Right ventricle myocardium superior (tissue), 1 donor: ENCODE measurements around the gene ERO1B. TPM values are rescaled to one million over a fixed set of nuclear protein-coding genes. Genes with fewer than 3 reads are reported as not detected.
A peak's percentile ranks its signal among the peaks of the same experiment; 100 is the strongest.
"Not testable (repeated sequence)": the region's sequence is repeated elsewhere in the genome, so short reads cannot be mapped to it uniquely, and the experiment has no call there.

Experiments used
- ATAC-seq: fragments of 200-7000 bp; cut with Tn5 transposase; one replicate; pipeline ENCODE4 v1.9.1; 2020; ENCODE audit warnings: mild to moderate bottlenecking; ENCODE audit not compliant: poor library complexity
- DNase-seq: peaks from one replicate; pipeline ENCODE4 v3.0.0-alpha.2; 2020
- intact Hi-C: fragments of 100-400 bp; cut with DNase I; formaldehyde crosslinking; loops from one replicate; pipeline ENCODE4 v1.11.2; 2022
- long read RNA-seq: library from polyadenylated mRNA; unstranded; transcript quantifications from one replicate; pipeline ENCODE4 v2.0.0, GENCODE V29; 2021
- total RNA-seq: library from RNA; stranded (reverse); fragmentation: NEBNext Ultra II Directional; extraction: Animal tissue kit (Norgen Biotek cat#: 25700); gene quantifications from one replicate; pipeline ENCODE4 v1.2.1, GENCODE V29; 2021
- donor health status: DM: no; HTN: yes; CAD: no; lungs with severe emphysema.

The ERO1B gene, protein sequence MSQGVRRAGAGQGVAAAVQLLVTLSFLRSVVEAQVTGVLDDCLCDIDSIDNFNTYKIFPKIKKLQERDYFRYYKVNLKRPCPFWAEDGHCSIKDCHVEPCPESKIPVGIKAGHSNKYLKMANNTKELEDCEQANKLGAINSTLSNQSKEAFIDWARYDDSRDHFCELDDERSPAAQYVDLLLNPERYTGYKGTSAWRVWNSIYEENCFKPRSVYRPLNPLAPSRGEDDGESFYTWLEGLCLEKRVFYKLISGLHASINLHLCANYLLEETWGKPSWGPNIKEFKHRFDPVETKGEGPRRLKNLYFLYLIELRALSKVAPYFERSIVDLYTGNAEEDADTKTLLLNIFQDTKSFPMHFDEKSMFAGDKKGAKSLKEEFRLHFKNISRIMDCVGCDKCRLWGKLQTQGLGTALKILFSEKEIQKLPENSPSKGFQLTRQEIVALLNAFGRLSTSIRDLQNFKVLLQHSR
- total RNA-seq, result 5.0 TPM
- long read RNA-seq, partial matches to known transcripts, result 1 of 8 reads
- long read RNA-seq, other reads (novel, unspliced or antisense), result 7 of 8 reads

DNA sequence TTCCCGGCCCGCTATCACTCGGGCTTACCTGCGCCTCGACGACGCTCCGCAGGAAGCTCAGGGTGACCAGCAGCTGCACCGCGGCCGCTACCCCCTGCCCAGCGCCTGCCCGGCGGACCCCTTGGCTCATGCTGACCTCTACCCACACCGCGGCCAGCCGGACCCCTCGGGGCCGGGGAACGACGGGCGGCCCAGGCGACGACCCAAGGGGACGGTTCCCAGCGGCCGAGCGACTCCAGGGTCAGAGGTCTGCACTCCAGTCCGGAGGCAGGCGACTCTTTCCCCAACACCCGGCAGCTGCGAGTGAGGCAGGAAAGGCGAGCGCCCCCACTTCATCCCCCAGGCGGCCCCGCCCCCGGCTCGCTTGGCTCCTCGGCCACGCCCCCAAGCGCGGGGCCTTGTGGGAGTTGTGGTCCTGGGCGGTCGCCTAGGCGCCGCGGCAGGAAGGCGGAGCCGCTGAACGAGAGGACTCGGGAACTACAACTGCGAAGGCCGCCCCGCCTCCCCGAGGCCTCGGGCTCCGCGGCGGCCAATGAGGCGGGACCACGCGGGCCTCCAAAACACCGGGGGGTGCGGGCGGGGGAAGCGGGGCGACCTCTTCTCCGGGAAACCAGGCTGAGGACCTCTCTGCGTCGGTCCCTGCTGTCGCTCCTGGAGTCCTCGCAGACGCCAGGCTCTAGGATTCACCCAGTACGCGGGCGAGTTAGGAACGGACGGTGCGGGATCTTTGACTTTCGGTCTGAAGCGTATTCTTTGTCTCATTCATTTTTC is at the start of gene ERO1B:
ERO1B (minus strand) TSS at position 305 of the 771 bp plus-strand sequence; CDS start at position 130, 175 bp downstream.
- intact Hi-C loops, result loop anchor here (5.0 kb wide), 1 partner anchor 175 kb away; no protein-coding TSS in a partner anchor
- peak; percentile 99 for DNase-seq
- peak; percentile 100 for ATAC-seq

DNA sequence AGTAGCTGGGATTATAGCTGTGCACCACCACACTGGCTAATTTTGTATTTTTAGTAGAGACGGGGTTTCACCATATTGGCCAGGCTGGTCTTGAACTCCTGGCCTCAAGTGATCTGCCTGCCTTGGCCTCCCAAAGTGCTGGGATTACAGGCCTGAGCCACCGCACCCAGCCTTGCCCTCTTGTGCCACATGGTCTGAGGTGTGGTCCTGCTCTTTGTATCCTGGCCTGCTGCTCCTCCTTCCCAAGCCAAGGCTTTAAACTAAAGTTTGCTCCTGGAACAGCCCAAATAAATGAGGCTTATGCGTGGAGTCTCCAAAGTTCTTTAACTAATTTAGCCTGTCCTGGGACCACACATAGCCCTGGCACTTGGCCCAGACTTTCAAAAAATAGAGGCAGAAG is 49.7 kb upstream of the ERO1B start:
- DNase-seq, intact Hi-C loops, ATAC-seq: not testable (repeated sequence)

DNA sequence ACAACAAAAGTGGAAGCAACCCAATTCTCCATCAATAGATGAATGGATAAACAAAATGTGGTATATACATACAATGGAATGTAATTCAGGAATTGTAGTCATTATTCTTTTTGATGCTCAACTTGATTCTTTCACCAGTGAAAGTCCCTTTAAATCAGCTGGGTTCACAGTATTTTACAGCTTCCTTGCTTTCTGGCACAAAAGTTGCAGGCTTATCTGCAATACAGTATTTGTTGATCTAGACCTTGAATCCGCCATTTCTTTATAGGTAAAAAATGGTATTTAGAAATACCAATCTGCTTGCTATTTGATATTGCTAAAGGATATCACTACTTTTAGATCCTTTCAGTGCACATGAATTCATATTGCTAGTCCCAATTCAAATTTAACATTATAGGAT is 44.7 kb upstream of the ERO1B start:
- DNase-seq (no peak), ATAC-seq (no peak)

DNA sequence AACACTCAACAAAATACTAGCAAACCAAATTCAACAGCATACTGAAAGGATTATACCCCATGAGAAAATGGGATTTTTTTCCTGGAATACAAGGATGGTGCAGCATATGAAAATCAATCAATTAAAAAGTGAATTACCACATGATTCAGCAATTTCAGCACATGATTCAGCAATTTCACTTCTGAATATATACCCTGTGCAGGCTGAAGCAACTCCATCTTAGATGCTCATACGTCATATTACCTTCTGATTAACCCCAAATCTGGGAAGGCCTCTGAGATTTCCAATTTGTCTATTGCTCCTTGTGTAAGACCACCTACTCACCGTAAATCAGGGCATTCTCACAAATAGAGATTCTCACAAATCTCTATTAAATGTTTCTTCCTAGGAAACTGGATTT is 43.8 kb upstream of the ERO1B start:
- DNase-seq (no peak), ATAC-seq (no peak)
- intact Hi-C loops, result no loop called here

More for the DNA sequence above, 44.7 kb upstream of the ERO1B start:
- intact Hi-C loops, result no loop called here

DNA sequence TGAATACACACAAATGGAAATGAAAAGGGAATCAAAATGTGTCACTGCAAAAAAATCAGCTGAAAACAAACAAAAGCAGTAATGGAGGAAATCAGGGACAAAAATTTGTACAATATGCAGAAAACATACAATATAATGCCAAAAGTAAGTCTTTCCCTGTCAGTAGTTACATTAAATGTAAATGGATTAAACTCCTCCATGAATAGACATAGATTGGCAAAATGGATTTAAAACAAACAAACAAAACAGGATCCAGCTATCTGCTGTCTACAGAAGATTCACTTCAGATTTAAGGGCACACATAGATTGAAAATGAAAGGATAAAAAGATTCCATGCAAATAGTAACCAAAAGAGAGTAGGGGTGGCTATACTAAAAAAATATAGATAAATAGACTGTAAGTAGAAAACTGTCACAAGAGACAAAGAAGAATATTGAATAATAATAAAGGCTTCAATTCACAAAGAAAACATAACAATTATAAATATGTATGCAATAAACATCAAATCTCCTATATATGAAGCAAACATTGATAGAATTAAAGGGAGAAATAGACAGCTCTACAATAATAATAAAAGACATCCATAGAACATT is 42.2 kb upstream of the ERO1B start:
- ATAC-seq (no peak), DNase-seq (no peak)
- intact Hi-C loops, result no loop called here

DNA sequence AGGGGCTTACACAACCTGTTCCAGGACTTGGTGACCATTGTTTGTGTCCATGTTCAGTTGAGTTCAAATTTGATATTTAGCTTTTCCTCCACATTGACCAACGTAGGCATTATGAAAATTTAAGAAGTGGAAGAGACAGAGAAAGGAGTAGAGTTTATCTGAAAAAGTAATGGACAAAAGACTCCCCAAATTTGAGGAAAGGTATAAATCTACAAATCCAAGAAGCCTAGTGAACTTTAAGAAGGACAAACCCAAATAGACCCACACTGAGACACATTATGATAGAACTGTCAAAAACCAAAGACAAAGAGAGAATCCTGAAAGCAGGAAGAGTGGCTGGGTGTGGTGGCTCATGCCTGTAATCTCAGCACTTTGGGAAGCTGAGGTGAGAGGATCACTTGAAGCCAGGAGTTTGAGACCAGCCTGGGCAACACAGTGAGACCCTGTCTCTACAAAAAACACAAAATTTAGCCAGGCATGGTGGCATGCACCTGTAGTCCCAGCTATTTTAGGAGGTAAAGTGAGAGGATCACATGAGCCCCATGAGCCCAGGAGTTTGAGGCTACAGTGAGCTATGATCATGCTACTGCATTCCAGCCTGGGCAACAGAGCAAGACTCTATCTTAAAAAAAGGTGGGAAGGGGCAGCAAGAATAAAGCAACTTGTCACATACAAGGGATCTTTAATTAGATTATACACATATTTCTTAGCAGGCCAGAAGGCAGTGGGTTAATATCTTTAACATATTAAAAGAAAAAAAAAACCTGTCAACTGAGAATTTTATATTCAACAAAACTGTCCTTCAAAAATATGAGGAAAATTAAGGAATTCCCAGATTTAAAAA is 41.0 kb upstream of the ERO1B start:
- intact Hi-C loops, result no loop called here
- ATAC-seq, result no peak

DNA sequence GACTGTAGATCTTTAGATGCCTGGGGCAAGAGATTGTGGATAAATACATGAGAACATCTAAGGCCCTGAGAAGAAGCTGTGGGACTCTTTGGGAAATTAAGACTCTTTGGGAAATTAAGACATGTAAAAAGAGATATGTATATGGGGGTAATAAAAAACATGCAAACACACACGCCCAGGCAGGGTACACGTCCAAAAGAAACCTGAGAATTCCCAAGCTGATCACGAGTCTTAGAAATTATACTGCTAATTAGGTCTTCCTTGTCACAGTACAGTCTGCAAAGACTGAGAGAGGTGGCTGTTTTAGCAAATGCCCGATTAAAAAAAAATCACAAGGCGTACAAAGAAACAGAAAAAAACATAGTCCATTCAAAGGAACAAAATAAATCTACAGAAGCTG is 39.3 kb upstream of the ERO1B start:
- no peak for ATAC-seq
- no peak for DNase-seq
- intact Hi-C loops, result no loop called here

More for the DNA sequence above, 41.0 kb upstream of the ERO1B start:
- DNase-seq, result no peak

DNA sequence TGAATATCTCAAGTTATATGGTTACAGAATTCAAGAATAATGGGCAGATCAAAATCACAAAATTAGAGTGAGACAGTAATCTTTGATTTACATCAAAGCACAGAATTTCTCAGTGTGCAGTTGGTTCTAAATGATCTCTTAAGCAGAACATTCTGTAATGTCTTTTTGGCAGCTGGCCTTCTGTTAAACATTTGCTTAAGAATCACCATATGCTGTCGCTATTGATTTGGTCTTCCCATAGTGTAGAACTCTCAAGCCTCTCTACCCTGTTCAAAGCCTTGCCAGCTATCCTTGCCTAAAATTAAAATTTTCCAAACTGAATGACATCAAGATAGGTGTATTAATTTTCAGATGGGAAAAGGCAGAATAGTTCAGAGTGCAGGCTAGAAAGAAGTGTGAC is 38.9 kb upstream of the ERO1B start:
- no peak for DNase-seq
- no peak for ATAC-seq
- intact Hi-C loops, result no loop called here

DNA sequence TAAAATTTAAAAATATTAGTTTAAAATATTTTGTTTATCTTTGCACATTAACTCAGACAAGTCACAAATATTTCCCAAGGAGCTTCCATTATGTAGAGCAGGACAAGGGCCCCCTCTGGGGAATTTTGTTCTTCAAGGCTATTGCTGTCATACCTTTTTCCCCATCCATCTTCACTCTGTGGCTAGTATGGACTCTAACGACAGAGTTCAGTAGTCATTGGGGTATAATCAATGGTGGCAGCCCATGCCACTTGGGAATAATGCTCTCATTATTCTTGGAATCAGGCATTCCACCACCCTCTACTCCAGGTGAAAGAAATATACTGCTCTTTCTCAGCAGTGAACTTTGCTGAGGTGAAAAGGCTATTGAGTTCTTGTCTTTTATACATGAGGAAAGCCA is 38.5 kb upstream of the ERO1B start:
- DNase-seq, result no peak
- intact Hi-C loops, result no loop called here
- no peak for ATAC-seq

DNA sequence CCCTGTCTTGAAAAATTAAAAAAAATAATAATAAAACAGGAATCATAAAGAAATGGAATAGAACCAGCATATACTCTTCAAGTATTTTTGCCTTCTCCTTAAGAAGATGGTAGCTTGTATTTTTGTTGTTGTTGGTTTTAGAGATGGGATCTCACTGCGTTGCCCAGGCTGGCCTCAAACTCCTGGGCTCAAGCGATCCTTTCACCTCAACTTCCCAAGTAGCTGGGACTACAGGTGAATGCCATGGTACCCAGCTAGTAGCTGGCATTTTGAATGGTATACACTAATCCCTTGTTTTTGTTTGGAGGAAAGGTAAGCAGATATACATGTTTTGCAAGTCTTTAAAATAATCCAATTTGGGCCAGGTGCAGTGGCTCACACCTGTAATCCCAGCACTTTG is 34.7 kb upstream of the ERO1B start:
- intact Hi-C loops, result no loop called here
- ATAC-seq (no peak), DNase-seq (no peak)

DNA sequence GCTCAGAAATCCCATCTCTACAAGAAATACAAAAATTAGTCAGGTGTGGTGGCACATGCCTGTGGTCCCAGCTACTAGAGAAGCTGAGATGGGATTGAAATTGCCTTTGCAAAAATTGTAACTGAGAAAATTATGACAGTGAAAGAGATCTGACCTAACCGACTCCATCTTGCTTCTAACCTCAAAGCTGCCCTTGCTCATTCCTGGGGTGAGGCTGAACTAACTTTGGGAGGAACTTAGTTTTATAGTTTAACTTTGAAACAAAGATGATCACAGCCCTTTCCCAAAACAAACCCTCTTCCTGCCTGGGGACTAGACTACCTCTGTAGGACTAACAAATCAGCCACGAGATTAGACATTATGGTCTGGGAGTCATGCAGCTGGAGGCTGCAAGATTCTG is 33.8 kb upstream of the ERO1B start:
- intact Hi-C loops, result no loop called here
- DNase-seq (no peak), ATAC-seq (no peak)

DNA sequence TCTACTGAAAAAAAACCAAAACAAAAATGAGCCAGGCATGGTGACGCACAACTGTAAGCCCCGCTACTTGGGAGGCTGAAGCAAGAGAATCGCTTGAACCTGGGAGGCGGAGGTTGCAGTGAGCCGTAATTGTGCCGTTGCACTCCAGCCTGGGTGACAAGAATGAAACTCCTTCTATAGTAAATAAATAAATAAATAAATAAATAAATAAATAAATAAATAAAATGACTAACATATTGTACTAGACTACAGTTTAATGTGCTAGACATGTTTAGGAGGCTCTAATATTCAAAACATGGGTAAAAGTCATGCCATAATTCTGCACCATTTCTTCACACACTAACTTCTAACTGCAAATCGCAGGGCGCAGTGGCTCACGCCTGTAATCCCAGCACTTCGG is 33.3 kb upstream of the ERO1B start:
- intact Hi-C loops, result no loop called here
- DNase-seq (no peak), ATAC-seq (no peak)

DNA sequence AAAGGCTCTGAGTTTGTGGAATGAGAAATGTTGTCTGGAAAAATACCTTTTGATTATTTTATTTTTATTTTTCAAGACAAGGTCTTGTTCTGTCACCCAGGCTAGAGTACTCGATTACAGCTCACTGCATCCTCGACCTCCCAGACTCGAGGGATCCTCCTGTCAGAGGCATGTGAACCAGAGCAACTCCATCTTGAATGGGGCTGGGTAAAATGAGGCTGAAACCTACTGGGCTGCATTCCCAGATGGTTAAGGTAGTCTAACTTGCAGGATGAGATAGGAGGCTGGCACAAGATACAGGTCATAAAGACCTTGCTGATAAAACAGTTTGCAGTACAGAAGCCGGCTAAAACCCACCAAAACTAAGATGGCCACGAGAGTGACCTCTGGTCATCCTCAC is 32.3 kb upstream of the ERO1B start:
- intact Hi-C loops, DNase-seq, ATAC-seq: not testable (repeated sequence)

DNA sequence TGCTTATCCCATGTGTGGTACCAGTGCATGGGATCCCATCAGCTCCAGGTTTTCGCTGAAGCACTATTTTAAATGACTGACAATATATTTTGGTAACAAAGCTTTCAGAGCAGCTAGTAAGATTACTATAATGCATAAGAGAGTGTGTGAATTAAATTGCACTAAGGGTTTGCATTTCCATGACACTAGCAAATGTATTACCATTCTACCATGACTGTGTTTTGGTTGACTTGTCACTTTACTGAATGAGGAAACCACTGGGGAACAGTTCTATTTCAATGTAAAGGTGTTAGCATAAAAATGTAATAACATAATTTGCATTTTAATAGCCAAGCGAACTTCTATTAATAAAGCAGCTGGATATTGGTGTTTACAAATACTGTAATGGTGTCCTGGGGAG is 31.7 kb upstream of the ERO1B start:
- no peak for ATAC-seq
- intact Hi-C loops, result no loop called here
- no peak for DNase-seq

DNA sequence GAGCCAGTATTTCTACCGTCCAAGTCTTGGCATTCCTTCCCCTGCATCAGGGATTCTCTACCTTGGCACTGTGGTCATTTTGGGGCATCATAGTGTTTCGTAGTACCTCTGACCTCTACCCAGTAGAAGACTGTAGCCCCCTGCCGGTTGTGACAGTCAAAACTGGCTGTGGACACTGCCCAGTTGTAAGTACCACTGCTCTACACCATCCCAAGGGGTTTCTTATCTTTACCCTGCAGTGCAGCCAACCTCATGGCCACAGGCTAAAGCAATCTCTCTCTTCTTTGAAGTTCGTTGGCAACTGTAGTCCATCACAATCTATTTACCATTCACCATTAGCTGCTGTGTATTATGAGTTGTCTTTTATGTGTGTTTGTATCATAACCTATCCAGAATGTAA is 29.3 kb upstream of the ERO1B start:
- ATAC-seq (no peak), DNase-seq (no peak)
- intact Hi-C loops, result no loop called here

DNA sequence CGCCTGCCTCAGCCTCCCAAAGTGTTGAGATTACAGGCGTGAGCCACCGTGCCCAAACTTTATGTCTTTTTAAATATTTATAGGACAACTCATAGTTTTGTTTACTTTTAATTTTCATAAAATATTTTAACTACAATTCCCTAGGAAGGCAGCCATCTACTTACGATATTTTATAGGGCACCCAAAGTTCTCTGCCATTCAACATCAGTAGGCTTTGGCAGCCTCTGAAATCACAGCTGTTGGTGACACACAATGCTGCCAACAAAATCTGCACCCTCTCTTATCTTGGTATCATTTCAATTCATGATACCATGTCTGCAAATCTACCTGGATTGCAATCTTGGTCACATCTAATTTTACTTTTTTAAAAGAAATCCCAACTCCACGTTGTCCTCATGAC is 27.1 kb upstream of the ERO1B start:
- ATAC-seq (no peak), DNase-seq (no peak)
- intact Hi-C loops, result no loop called here

DNA sequence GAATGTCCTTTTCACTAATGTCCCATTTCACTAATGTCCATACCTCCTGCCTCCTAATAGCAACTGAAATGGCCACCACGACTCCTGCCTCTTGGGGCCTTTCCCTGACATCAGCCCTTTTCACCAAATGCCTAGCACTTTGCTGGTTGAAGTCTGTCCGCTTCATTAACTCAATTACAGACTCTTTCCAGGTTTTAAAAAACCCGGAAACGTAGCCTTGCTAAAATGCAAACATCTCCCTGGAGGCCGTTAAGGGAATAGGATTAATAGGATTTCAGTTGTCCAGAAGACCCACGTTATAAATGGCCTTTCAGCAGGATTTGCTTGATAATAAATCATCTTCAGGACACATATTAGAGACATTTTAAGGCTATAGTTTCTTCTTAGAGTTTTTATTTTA is 25.7 kb upstream of the ERO1B start:
- DNase-seq (no peak), ATAC-seq (no peak)
- intact Hi-C loops, result no loop called here

DNA sequence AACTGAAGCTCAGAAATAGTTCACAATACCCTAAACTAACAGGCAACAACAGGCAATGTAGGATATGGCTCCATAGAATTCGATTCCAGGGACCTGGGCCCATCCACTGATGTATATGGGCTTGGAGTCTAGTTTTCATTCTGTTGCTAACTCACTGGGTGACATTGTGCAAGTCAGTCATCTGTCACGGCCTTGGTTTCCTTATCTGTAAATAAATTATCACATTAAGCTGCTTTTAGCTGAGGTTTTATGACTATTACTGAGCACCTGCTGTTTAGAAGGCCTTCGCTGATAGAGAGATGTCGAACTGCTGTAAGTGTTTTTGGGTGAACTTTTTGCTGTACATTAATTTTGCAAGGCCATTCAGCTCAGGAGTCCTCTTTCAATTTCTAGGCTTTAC is 22.9 kb upstream of the ERO1B start:
- intact Hi-C loops, result no loop called here
- ATAC-seq, result no peak

DNA sequence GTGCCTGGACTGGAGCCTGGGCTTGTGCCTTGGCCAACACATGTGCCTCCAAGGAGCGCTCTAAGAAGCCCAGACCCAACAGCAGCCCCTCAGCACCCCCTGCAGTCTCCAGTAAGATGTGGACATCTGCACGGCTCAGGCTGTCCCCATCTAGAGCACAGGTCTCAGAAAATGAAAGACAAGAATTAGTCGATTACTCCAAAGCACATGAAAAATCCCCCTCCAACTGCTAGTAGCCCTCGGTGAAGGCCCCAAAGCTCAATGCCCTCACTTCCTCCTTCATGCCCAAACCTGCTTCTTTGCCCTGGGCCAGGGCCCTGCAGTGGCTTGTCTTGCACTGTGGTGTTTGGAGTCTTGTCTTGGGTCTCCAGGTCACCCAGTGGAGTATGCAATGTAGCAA is 21.9 kb upstream of the ERO1B start:
- DNase-seq (no peak), ATAC-seq (no peak)
- intact Hi-C loops, result no loop called here

More for the DNA sequence above, 22.9 kb upstream of the ERO1B start:
- no peak for DNase-seq
